ENCODE measurements around the gene PRSS48. TPM values are rescaled to one million over a fixed set of nuclear protein-coding genes. Genes with fewer than 3 reads are reported as not detected.

Gene PRSS48
- total RNA-seq, 1 experiment from 2014 or later, result not detected

- Histone ChIP-seq H3K27me3 (ENCODE audit: insufficient read depth, low read length) (no peaks in the 10 kb centered on the region), H3K36me3 (ENCODE audit: control insufficient read depth in 1 of 2, insufficient read depth in 2 of 2, low read length in 2 of 2) (no peaks in the 10 kb centered on the region), H3K79me2 (ENCODE audit: insufficient read depth, low read length) (no peaks in the 10 kb centered on the region; the same call in 1 of the 2 replicates), H2AFZ (ENCODE audit: low read depth, low read length, poor library complexity, severe bottlenecking) (no peak overlapping the region), H3K27ac (ENCODE audit: low read depth, low read length) (no peak overlapping the region), H3K4me1 (ENCODE audit: control insufficient read depth in 1 of 2, insufficient read depth in 2 of 2, low read length in 2 of 2) (no peaks in the 10 kb centered on the region), H4K20me1 (ENCODE audit: insufficient read depth) (no peaks in the 10 kb centered on the region), H3K9ac (ENCODE audit: low read length) (no peak overlapping the region), H3K9me3 (ENCODE audit: control insufficient read depth in 1 of 2, insufficient read depth in 1 of 2, low read depth in 1 of 2, low read length in 2 of 2) (no peaks in the 10 kb centered on the region), H3K9me2 (ENCODE audit: insufficient read depth) (no peaks in the 10 kb centered on the region), H3K4me3 (replicated peaks in 1 of 2; ENCODE audit: low read depth in 1 of 2, low read length in 2 of 2) (no peak overlapping the region), H3K4me2 (ENCODE audit: low read length) (no peak overlapping the region)
- ATAC-seq, result no peak
- no peak for DNase-seq (ENCODE audit: low read depth, low spot score)
- ChIA-PET POLR2A (interaction anchor here (0.6 kb wide), 1 partner anchor 48 kb away, joined by 4 read pairs; no protein-coding TSS in a partner anchor), CTCF (no interaction called here), RAD21 (ENCODE audit: low non-redundant PET in 1 of 2, low total read pairs in 2 of 2, uncharacterized antibody in 2 of 2, unreplicated experiment in 2 of 2) (no interaction called here)
- no TSS peak for BruUV-seq (replicated peaks)
- TF ChIP-seq CEBPB (IDR thresholded peaks at IDR 0.05; ENCODE audit: low read depth), result no peak
- TF ChIP-seq TCF7L2 (IDR thresholded peaks at IDR 0.05; ENCODE audit: borderline replicate concordance, extremely low read depth, insufficient read depth, insufficient read length), result no peak
- no peak for TF ChIP-seq POLR2A (IDR thresholded peaks at IDR 0.05; ENCODE audit: borderline replicate concordance, extremely low read depth, insufficient read depth, insufficient read length)
- no peak for TF ChIP-seq REST (IDR thresholded peaks at IDR 0.05; ENCODE audit: low read depth)
- no peak for TF ChIP-seq EGR1 (IDR thresholded peaks at IDR 0.05; ENCODE audit: low read depth)
- no peak for TF ChIP-seq EZH2 (IDR thresholded peaks at IDR 0.05)
- no peak for TF ChIP-seq CBX3 (IDR thresholded peaks at IDR 0.05; ENCODE audit: low read depth)
- TF ChIP-seq SIN3A (IDR thresholded peaks at IDR 0.05; ENCODE audit: low read depth), result no peak
- TF ChIP-seq ZFX (IDR thresholded peaks at IDR 0.05), result no peak
- intact Hi-C loops (cut with micrococcal nuclease), result no loop called here
Observed at GRCh38 chr4:151239608-151240007, 37.4 kb upstream of the PRSS48 start.
